Chondrocyte (in vitro differentiated cells): ENCODE measurements around the gene LPIN1. TPM values are rescaled to one million over a fixed set of nuclear protein-coding genes. Genes with fewer than 3 reads are reported as not detected.
"Not testable (repeated sequence)": the region's sequence is repeated elsewhere in the genome, so short reads cannot be mapped to it uniquely, and the experiment has no call there.

Experiments
- DNase-seq: peaks from one replicate; pipeline ENCODE4 v3.0.0; 2021; ENCODE audit warnings: mixed read lengths, low spot score
- H3K27ac Mint-ChIP-seq: one replicate; pipeline ENCODE4 v1.8.0; 2021; ENCODE audit warnings: mild to moderate bottlenecking, moderate library complexity, mixed read lengths; ENCODE audit not compliant: unreplicated experiment
- H3K27me3 Mint-ChIP-seq: 2 replicates; pipeline ENCODE4 v1.8.0; 2021; ENCODE audit warnings: low read depth, mixed read lengths
- H3K36me3 Mint-ChIP-seq: 2 replicates; pipeline ENCODE4 v1.8.0; 2021; ENCODE audit warnings: low read depth, mixed read lengths
- H3K4me1 Mint-ChIP-seq: 2 replicates; pipeline ENCODE4 v1.8.0; 2021; ENCODE audit warnings: low read depth, mild to moderate bottlenecking, mixed read lengths
- H3K4me3 Mint-ChIP-seq: one replicate; pipeline ENCODE4 v1.8.0; 2021; ENCODE audit warnings: mild to moderate bottlenecking, moderate library complexity, mixed read lengths; ENCODE audit not compliant: unreplicated experiment
- H3K9me3 Mint-ChIP-seq: 2 replicates; pipeline ENCODE4 v1.8.0; 2021; ENCODE audit warnings: low read depth, mixed read lengths
- total RNA-seq: library from RNA; stranded (reverse); gene quantifications from 3 replicates; pipeline ENCODE4 v1.2.1, GENCODE V29; 2021
- TF ChIP-seq, protein P1 (sequence below): fragments of 200-600 bp; sonication (generic); IDR thresholded peaks from 2 replicates; pipeline ENCODE4 v1.5.0; 2021; ENCODE audit warnings: antibody characterized with exemption, mild to moderate bottlenecking, moderate library complexity

Gene LPIN1
- total RNA-seq, 1 donor from 2014 or later, result 17.5 TPM

DNA sequence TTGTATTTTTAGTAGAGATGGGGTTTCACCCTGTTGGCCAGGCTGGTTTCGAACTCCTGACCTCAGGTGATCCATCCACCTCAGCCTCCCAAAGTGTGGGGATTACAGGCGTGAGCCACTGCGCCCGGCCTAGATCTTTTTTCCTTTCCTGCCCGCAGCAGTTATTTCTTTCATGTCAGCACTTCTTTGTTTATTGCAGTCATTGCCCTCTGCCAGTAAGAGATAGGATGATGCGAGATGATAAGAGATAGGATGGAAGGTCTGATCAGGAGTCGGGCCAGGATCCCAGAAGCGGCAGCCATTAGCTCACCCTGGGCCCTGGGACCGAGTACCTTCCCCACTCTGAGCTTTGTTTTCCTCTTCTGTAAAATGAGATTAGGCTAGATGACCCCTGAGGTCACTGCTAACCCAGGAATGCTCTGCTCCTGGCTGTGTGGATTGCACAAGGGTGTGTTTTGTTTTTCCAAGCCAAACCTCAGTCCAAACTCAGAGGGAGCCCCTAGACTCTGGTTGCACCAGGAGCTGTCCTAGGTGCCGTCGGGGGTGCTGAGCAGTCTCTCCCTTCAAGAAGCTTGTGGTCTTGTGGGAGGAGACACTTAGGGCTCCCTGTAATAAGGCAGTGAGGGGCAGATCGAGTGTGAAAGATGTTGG is 63.3 kb downstream of the LPIN1 start:
- no peaks in the 10 kb centered on the region for H3K9me3 Mint-ChIP-seq
- peaks cover 40% of the 10 kb centered on the region for H3K36me3 Mint-ChIP-seq
- no peak for DNase-seq
- peaks cover 15% of the 10 kb centered on the region for H3K4me1 Mint-ChIP-seq
- H3K4me3 Mint-ChIP-seq, result no peak overlapping the region
- TF ChIP-seq, protein P1, sequence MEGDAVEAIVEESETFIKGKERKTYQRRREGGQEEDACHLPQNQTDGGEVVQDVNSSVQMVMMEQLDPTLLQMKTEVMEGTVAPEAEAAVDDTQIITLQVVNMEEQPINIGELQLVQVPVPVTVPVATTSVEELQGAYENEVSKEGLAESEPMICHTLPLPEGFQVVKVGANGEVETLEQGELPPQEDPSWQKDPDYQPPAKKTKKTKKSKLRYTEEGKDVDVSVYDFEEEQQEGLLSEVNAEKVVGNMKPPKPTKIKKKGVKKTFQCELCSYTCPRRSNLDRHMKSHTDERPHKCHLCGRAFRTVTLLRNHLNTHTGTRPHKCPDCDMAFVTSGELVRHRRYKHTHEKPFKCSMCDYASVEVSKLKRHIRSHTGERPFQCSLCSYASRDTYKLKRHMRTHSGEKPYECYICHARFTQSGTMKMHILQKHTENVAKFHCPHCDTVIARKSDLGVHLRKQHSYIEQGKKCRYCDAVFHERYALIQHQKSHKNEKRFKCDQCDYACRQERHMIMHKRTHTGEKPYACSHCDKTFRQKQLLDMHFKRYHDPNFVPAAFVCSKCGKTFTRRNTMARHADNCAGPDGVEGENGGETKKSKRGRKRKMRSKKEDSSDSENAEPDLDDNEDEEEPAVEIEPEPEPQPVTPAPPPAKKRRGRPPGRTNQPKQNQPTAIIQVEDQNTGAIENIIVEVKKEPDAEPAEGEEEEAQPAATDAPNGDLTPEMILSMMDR, result no peak
- H3K27ac Mint-ChIP-seq, result no peak overlapping the region
- no peaks in the 10 kb centered on the region for H3K27me3 Mint-ChIP-seq

DNA sequence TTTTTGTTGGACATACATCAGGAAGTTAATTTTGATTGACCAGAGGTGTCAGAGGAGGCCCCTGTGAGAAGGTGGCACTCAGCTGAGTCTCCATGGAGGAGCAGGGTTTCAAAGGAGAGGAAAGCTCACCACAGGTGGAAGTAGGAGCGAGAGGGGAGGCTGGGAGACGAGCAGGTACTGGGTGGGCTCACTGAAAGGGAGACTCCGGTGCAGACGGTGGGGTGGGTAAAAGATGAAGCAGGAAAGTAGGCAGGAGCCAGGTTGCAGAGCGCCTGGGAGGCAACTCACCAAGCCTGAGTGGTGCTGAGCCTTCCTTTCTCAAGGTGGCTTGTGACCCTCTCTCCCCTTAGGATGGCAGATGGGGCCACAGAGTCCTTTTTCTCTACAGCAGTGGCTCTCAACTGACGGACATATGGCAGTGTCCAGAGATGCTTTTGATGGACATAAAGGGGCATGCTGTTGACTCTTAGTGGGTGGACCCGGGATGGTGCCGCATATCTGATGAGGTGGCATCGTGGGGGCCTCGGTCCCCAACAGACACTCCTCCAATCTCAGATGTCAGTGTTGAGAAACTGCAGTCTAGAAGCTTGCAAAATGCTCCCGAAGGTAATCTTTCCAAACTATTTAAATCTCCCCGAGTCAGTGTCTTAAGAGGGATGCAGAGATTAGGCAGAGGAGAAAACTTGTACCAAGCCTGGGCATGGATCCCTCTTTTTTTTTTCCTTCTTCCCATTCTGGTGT is 64.0 kb downstream of the LPIN1 start:
- TF ChIP-seq, protein P1, result no peak
- Mint-ChIP-seq H3K9me3 (no peaks in the 10 kb centered on the region), H3K36me3 (peaks cover 37% of the 10 kb centered on the region), H3K27ac (no peak overlapping the region), H3K27me3 (no peaks in the 10 kb centered on the region), H3K4me3 (no peak overlapping the region), H3K4me1 (peaks cover 15% of the 10 kb centered on the region)
- no peak for DNase-seq

DNA sequence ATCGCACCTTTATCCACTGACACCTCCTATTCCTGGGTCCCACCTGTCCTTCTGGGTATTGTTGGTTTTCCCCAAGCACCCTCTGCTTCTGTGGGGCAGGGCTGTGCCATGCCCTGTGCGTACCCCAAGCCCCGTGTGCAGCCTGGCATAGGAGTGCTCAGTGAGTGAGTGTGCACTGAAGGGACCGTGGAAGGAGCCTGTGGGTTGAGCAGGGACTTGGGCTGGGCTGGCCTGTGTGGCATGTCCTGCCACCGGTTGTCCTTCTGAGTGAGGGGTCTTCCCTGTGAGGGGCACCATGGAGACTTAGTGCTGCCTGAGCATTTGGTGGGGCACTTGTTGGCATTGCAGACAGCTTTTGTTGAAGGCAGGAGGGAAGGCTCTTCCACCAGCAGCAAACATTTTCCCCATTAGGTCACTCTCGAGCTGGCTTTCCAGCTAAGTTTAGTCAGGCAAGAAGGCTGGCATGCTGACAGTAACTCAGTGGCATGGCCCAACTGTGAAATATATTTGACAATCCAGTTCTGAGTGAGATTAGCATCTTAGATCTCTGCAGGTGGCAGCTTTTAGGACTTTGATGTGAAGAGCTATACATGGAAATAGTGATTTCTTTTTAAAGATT is 64.7 kb downstream of the LPIN1 start:
- H3K9me3 Mint-ChIP-seq, result no peaks in the 10 kb centered on the region
- no peak overlapping the region for H3K4me3 Mint-ChIP-seq
- DNase-seq, result no peak
- H3K36me3 Mint-ChIP-seq, result peaks cover 33% of the 10 kb centered on the region
- H3K27me3 Mint-ChIP-seq, result no peaks in the 10 kb centered on the region
- peaks cover 15% of the 10 kb centered on the region for H3K4me1 Mint-ChIP-seq
- TF ChIP-seq, protein P1, result no peak
- H3K27ac Mint-ChIP-seq, result no peak overlapping the region

DNA sequence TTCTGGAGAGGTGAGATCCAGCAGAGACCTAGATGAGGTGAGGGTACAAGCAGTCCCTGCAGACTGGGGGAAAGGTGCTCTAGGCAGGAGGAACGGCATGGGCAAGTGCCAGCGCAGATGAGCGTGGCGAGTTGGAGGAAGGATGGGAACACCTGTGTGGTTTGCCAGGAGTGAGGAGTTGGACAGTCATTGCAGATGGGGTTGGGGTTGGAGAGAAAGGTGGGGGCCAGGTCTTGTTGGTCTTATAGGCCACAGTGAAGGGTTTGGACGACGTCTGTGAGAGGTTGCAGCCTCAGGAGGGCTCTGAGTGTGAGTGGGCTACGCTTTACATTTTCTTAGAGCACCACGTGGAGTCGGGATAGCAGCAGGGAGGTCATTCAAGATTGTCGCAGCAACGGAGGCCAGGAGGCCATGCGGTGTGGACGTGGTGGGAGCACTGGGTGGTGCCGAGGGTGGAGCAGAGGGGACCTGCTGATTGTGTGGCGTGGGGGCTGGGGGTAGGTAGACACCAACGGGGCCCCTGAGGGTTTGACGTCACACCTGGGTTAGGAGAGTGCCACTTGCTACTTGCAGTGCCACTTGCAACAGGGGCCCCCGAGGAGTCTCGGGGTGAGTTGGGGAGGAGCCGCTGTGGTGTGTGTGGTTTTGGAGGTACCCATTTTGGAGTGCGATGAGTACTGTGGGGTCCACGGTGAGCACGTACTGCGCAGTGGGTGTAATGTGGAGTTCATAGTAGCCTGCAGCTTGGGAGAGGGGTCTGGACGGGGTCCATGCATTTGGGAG is 66.2 kb downstream of the LPIN1 start:
- Mint-ChIP-seq H3K27ac (no peak overlapping the region), H3K27me3 (no peaks in the 10 kb centered on the region), H3K36me3 (peaks cover 40% of the 10 kb centered on the region), H3K4me1 (peaks cover 6% of the 10 kb centered on the region), H3K9me3 (no peaks in the 10 kb centered on the region), H3K4me3 (no peak overlapping the region)
- DNase-seq, result no peak
- TF ChIP-seq, protein P1, result no peak

DNA sequence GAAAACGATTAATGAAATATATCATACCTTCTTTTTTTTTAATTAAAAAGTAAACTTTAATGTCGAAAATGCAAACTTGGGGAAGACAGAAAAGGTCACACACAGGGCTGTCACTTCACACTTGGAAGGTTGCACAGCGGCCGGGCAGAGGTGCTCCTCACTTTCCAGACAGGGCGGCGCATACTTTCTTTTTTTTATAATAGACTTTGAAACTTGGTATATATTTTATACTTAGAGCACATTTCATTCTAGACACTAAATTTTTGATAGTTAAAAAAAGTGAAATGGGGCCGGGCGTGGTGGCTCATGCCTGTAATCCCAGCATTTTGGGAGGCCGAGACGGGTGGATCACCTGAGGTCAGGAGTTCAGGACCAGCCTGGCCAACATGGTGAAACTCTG is 66.9 kb downstream of the LPIN1 start:
- not testable (repeated sequence) for H3K4me1 Mint-ChIP-seq, H3K9me3 Mint-ChIP-seq, H3K27ac Mint-ChIP-seq, H3K27me3 Mint-ChIP-seq, H3K4me3 Mint-ChIP-seq, DNase-seq
- peaks cover 39% of the 10 kb centered on the region for H3K36me3 Mint-ChIP-seq
